ENCODE results near the gene POLR3G. TPM values are rescaled to one million over a fixed set of nuclear protein-coding genes. Genes with fewer than 3 reads are reported as not detected.

The POLR3G gene
- total and polyA plus RNA-seq, 2 of the 13 experiments (the other 11 are each of a cell fraction or from before 2014, with no cell fraction given) = 1.2 to 7.3 TPM

GRCh38 chr5:90518661-90519060 is 44.0 kb downstream of the POLR3G start:
- Histone ChIP-seq H3K9ac (ENCODE audit: insufficient read depth, low read depth, low read length) (no peak overlapping the region), H3K79me2 (ENCODE audit: insufficient read depth, low read length) (no peaks in the 10 kb centered on the region), H3K27me3 (ENCODE audit: control insufficient read depth in 1 of 2, insufficient read depth in 2 of 2, low read length in 2 of 2) (no peaks in the 10 kb centered on the region), H3K4me3 (replicated peaks in 1 of 3; ENCODE audit: insufficient read depth in 1 of 3, low read depth in 2 of 3, low read length in 3 of 3) (no peak overlapping the region), H2AFZ (ENCODE audit: low read length) (no peak overlapping the region), H3K27ac (ENCODE audit: extremely low read length, insufficient read depth, low read length) (no peak overlapping the region), H3K4me2 (ENCODE audit: low read depth, low read length) (no peak overlapping the region), H3K36me3 (replicated peaks in 1 of 2; ENCODE audit: control insufficient read depth in 1 of 2, insufficient read depth in 2 of 2, low read length in 2 of 2) (peaks cover 1 to 23% of the 10 kb centered on the region in 2 experiments; a peak in 2 of 5 replicates), H3K4me1 (ENCODE audit: insufficient read depth, low read length) (no peaks in the 10 kb centered on the region), H3K9me3 (ENCODE audit: low read length) (no peaks in the 10 kb centered on the region), H4K20me1 (ENCODE audit: insufficient read depth, low read length) (no peaks in the 10 kb centered on the region)
- ChIA-PET POLR2A (no interaction called here), CTCF (ENCODE audit: low intra/inter-chr PET ratio, low total read pairs) (no interaction called here)
- intact Hi-C loops (cut with micrococcal nuclease; ENCODE audit: unreplicated experiment) (no loop called here), in situ Hi-C loops (cut with HindIII; ENCODE audit: extremely low pct_ligation_motif_present, low pct_unique_long_range_greater_than_20kb) (no loop called here)
- FAIRE-seq (no peak), ATAC-seq (no peak), DNase-seq (ENCODE audit: low spot score) (no peak)
- no peak for TF ChIP-seq FOXJ3 (CRISPR knock-in tag; IDR thresholded peaks at IDR 0.05; ENCODE audit: borderline replicate concordance)
- TF ChIP-seq, protein P1, sequence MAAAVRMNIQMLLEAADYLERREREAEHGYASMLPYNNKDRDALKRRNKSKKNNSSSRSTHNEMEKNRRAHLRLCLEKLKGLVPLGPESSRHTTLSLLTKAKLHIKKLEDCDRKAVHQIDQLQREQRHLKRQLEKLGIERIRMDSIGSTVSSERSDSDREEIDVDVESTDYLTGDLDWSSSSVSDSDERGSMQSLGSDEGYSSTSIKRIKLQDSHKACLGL (CRISPR knock-in tag; IDR thresholded peaks at IDR 0.05) = no peak
- TF ChIP-seq RAD51 (IDR thresholded peaks at IDR 0.05; ENCODE audit: borderline replicate concordance) = no peak
- no peak for TF ChIP-seq ZNF383 (CRISPR knock-in tag; IDR thresholded peaks at IDR 0.05; ENCODE audit: borderline replicate concordance)
- no peak for TF ChIP-seq KDM6A (CRISPR knock-in tag; IDR thresholded peaks at IDR 0.05; ENCODE audit: low read depth)
- BruUV-seq (replicated peaks) = TSS peak; percentile 6

DNA sequence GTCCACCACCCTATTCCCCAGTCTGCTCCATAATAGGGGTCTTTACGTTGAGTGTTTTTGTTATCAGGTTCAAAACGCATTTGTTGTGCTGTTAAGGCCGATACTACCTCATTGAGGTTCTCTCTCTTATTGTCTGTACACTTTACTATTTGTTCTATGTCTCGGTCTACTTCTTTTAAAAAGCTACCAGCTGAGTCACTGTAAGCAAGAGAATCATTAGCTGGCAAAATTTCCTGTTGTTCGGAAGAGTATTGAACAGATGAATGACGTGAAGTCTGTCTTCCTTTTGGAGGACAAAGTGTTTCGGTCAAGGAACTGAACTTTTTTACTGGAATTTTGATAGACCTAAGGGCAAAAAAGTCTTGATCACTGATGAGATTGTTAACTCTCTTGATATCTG is 44.4 kb downstream of the POLR3G start:
- intact Hi-C loops (cut with micrococcal nuclease; ENCODE audit: unreplicated experiment) (no loop called here), in situ Hi-C loops (cut with HindIII; ENCODE audit: extremely low pct_ligation_motif_present, low pct_unique_long_range_greater_than_20kb) (no loop called here)
- no peak overlapping the region for H3K4me3 ChIP-seq (replicated peaks in 1 of 3; ENCODE audit: insufficient read depth in 1 of 3, low read depth in 2 of 3, low read length in 3 of 3)
- H3K9me3 ChIP-seq (ENCODE audit: low read length) = no peaks in the 10 kb centered on the region
- H3K9ac ChIP-seq (ENCODE audit: insufficient read depth, low read depth, low read length) = no peak overlapping the region
- DNase-seq (ENCODE audit: low spot score) = no peak
- POLR2A ChIA-PET = no interaction called here
- no peaks in the 10 kb centered on the region for H3K79me2 ChIP-seq (ENCODE audit: insufficient read depth, low read length)
- no peak for ATAC-seq
- peaks cover 1 to 23% of the 10 kb centered on the region in 2 experiments; a peak in 2 of 5 replicates for H3K36me3 ChIP-seq (replicated peaks in 1 of 2; ENCODE audit: control insufficient read depth in 1 of 2, insufficient read depth in 2 of 2, low read length in 2 of 2)
- no peak overlapping the region for H3K4me2 ChIP-seq (ENCODE audit: low read depth, low read length)
- no peaks in the 10 kb centered on the region for H4K20me1 ChIP-seq (ENCODE audit: insufficient read depth, low read length)
- TF ChIP-seq SMAD3 (CRISPR knock-in tag; IDR thresholded peaks at IDR 0.05) (no peak), ZNF839 (CRISPR knock-in tag; IDR thresholded peaks at IDR 0.05; ENCODE audit: borderline replicate concordance) (no peak), BRF2 (CRISPR knock-in tag; IDR thresholded peaks at IDR 0.05) (no peak), ZBED4 (CRISPR knock-in tag; IDR thresholded peaks at IDR 0.05; ENCODE audit: borderline replicate concordance) (no peak), ETV6 (CRISPR knock-in tag; conservative IDR thresholded peaks at IDR 0.05) (no peak)
- WGBS (ENCODE audit: low lambda C conversion rate) = 98% methylated on average over 7 of the region's 7 CpGs
- no peaks in the 10 kb centered on the region for H3K4me1 ChIP-seq (ENCODE audit: insufficient read depth, low read length)
- no peak overlapping the region for H3K27ac ChIP-seq (ENCODE audit: extremely low read length, insufficient read depth, low read length)
- H2AFZ ChIP-seq (ENCODE audit: low read length) = no peak overlapping the region
- no peak for FAIRE-seq
- CTCF ChIA-PET (ENCODE audit: low intra/inter-chr PET ratio, low total read pairs) = no interaction called here
- no TSS peak for BruUV-seq (replicated peaks)
- H3K27me3 ChIP-seq (ENCODE audit: control insufficient read depth in 1 of 2, insufficient read depth in 2 of 2, low read length in 2 of 2) = no peaks in the 10 kb centered on the region

Data from HepG2 (cell line).